Measurements from ENCODE around the gene PEPD. TPM values are rescaled to one million over a fixed set of nuclear protein-coding genes. Genes with fewer than 3 reads are reported as not detected.
"Not testable (repeated sequence)": the region's sequence is repeated elsewhere in the genome, so short reads cannot be mapped to it uniquely, and the experiment has no call there.

Gene PEPD
- total RNA-seq, 1 experiment from 2014 or later: 148 TPM

DNA sequence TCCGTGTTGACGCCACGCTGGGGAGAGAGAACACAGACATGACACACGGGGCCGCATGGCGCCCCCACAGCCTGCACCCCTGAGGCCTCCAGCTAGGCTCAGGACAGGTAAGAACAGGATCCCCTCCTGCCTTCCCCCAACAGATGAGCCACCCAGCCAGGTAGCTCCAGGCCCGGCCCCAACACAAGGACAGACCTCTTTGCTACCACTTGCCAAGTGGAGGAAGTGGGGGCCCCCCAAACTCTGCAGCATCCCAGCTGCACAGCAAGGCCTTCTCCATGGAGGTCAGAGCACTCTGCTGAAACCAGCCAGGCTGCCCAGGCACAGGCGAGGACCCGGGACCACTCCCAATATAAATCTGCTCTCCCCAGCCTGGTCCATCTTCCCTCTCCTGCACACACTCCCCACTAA is 31.5 kb downstream of the PEPD start:
- in situ Hi-C loops (cut with HindIII; ENCODE audit: low pct_unique_long_range_greater_than_20kb, low sequenced_read_pairs): no loop called here
- no peak for DNase-seq (ENCODE audit: low read depth)

DNA sequence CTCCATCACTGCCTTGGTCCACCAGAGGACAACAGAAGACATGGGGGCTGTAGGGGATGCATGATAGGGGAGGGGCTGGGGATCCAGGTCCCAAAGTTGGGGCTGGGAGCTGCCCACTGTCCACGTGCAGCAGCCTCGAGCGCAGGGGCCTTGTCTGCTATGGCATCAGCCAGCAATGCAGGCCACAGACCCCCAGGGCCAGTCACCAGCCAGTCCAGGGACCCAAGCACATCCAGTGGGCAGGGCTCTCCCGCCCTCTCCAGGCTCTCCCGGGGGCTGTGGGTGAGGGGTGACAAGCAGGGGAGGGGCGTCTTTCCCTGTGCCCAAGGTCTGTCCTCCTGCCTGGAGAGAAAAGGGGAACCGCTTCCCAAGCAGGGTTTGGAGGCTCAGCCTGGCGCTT is 32.8 kb downstream of the PEPD start:
- in situ Hi-C loops (cut with HindIII; ENCODE audit: low pct_unique_long_range_greater_than_20kb, low sequenced_read_pairs): no loop called here
- no peak for DNase-seq (ENCODE audit: low read depth)

- DNase-seq (ENCODE audit: low read depth): no peak
- in situ Hi-C loops (cut with HindIII; ENCODE audit: low pct_unique_long_range_greater_than_20kb, low sequenced_read_pairs): no loop called here
These were observed 33.4 kb downstream of the PEPD start for GRCh38 chr19:33487901-33488800.

DNA sequence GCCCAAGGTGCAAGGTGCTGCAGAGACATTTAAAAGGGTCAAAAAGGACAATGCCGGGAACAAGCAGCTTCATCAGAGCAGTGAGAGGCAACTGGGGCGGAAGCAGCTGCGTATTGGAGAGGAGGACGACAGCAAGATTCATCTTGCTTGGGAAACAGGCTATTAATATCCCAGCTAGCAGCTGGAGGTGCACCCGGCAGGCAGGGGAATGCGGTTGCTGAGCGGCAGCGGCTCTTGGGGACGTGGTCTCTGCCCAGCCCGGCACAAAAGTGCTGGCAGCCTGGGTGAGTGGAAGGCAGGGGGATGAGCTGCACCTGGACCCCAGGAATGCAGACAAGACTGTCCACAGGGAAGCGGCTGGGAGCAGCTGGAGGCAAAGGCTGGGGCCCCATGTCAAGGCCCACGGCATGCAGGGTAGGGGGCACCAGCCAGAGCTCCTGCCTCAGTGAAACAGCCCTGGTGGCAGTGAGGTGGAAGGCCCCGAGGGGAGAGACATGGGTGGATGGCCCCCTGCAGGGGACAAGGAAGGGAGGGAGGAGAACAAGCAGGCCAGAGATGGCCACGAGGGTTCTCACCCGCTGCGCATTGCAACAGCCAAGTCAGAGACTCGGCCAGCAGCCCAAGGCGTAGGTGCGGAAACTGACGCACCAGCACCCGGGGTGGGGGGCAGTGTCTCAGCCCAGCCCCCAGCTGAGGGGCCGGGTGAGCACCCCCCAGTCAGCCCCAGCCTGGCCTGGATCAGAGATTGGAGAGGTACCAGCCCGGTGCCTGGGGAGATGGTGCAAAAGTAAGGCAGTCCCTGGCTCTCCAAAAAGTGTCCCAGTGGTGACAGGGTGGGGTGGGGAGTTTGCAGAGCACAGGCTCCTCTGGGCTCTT is 34.4 kb downstream of the PEPD start:
- DNase-seq (ENCODE audit: low read depth): no peak
- in situ Hi-C loops (cut with HindIII; ENCODE audit: low pct_unique_long_range_greater_than_20kb, low sequenced_read_pairs): no loop called here

GRCh38 chr19:33486407-33486806 is 35.2 kb downstream of the PEPD start:
- in situ Hi-C loops (cut with HindIII; ENCODE audit: low pct_unique_long_range_greater_than_20kb, low sequenced_read_pairs): no loop called here
- no peak for DNase-seq (ENCODE audit: low read depth)

- in situ Hi-C loops (cut with HindIII; ENCODE audit: low pct_unique_long_range_greater_than_20kb, low sequenced_read_pairs): no loop called here
- no peak for DNase-seq (ENCODE audit: low read depth)
These were observed 37.3 kb downstream of the PEPD start for GRCh38 chr19:33484226-33484774.

DNA sequence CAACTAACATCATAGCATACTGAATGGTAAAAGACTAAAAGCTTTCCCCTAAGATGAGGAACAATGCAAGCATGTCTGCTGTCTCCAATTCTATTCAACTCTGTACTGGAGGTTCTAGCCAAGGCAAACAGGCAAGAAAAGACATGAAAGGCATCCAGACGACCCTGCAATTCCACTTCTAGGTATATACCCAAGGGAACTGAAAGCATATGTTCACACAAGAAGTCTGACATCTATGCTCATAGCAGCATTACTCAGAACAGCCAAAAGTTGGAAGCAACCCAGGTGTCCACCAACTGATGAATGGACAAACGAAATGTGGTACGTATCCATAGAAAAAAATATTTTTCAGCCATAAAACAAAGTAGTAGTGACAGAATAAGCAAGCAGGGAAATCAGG is 39.1 kb downstream of the PEPD start:
- in situ Hi-C loops (cut with HindIII; ENCODE audit: low pct_unique_long_range_greater_than_20kb, low sequenced_read_pairs): no loop called here
- no peak for DNase-seq (ENCODE audit: low read depth)

GRCh38 chr19:33481863-33482262 is 39.7 kb downstream of the PEPD start:
- no peak for DNase-seq (ENCODE audit: low read depth)
- in situ Hi-C loops (cut with HindIII; ENCODE audit: low pct_unique_long_range_greater_than_20kb, low sequenced_read_pairs): no loop called here

DNA sequence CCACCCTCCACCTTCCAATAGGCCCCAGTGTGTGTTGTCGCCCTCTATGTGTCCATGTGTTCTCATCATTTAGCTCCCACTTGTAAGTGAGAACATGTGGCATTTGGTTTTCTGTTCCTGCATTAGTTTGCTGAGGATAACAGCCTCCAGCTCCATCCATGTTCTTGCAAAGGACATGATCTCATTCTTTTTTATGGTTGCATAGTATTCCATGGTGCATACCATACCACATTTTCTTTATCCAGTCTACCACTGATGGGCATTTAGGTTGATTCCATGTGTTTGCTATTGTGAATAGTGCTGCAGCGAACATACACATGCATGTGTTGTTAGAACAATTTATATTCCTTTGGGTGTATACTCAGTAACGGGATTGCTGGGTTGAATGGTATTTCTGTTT is 42.0 kb downstream of the PEPD start:
- DNase-seq (ENCODE audit: low read depth); in situ Hi-C loops (cut with HindIII; ENCODE audit: low pct_unique_long_range_greater_than_20kb, low sequenced_read_pairs): not testable (repeated sequence)

GRCh38 chr19:33477781-33478180 is 43.8 kb downstream of the PEPD start:
- no peak for DNase-seq (ENCODE audit: low read depth)

GRCh38 chr19:33476151-33476707 is 45.4 kb downstream of the PEPD start:
- no peak for DNase-seq (ENCODE audit: low read depth)
- in situ Hi-C loops (cut with HindIII; ENCODE audit: low pct_unique_long_range_greater_than_20kb, low sequenced_read_pairs): no loop called here

More at GRCh38 chr19:33477781-33478180, 43.8 kb downstream of the PEPD start:
- in situ Hi-C loops (cut with HindIII; ENCODE audit: low pct_unique_long_range_greater_than_20kb, low sequenced_read_pairs): no loop called here

GRCh38 chr19:33473653-33474305 is 47.8 kb downstream of the PEPD start:
- in situ Hi-C loops (cut with HindIII; ENCODE audit: low pct_unique_long_range_greater_than_20kb, low sequenced_read_pairs): no loop called here
- no peak for DNase-seq (ENCODE audit: low read depth)

DNA sequence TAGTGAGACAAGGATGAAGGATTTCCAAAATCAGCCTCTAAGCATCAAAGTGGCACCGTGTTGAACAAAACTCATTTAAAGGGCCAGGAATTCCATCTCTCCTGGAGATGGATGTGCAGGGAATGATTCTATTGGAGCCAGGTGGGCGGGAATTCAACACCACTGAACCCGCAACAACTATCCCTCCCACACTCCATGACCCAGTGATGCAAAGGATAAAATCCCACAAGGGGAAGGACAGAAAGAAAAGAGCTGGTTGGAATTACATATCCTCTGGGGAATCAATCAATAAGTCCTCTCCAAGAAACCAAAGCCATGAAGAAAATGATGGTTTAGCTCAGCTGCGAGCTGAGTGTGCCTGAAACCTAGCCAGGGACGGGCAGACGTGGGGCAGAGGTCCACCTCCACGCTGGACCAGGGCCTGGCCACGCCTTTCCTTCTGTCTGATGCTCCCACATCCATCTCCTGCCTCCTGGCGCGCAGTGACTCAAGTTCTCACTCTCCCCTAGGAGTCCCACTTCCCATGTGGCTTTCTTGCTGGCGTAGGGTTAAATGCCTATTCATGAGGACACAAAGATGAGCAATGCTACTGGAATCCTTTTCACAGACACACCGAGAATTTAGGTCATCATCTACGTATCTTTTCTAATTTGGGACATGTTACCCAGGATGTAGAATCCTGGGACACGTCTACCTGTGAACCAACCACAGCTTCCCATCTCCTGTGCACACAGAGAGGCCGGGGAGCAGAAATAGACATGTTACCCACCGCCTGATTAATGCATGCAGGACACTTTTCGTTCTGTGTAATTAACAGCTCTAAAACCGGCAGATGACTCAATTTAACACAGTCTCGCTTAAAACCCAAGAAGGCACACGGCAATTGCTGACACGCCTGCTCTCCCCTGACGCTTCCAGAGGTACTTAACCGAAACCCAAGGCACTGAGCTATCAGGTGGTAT is 48.6 kb downstream of the PEPD start:
- in situ Hi-C loops (cut with HindIII; ENCODE audit: low pct_unique_long_range_greater_than_20kb, low sequenced_read_pairs): no loop called here
- DNase-seq (ENCODE audit: low read depth): no peak

- DNase-seq (ENCODE audit: low read depth): no peak
- in situ Hi-C loops (cut with HindIII; ENCODE audit: low pct_unique_long_range_greater_than_20kb, low sequenced_read_pairs): no loop called here
These were observed 49.4 kb downstream of the PEPD start for GRCh38 chr19:33472226-33472625.

GRCh38 chr19:33471111-33471996 is 50.2 kb downstream of the PEPD start:
- no peak for DNase-seq (ENCODE audit: low read depth)
- in situ Hi-C loops (cut with HindIII; ENCODE audit: low pct_unique_long_range_greater_than_20kb, low sequenced_read_pairs): no loop called here

DNA sequence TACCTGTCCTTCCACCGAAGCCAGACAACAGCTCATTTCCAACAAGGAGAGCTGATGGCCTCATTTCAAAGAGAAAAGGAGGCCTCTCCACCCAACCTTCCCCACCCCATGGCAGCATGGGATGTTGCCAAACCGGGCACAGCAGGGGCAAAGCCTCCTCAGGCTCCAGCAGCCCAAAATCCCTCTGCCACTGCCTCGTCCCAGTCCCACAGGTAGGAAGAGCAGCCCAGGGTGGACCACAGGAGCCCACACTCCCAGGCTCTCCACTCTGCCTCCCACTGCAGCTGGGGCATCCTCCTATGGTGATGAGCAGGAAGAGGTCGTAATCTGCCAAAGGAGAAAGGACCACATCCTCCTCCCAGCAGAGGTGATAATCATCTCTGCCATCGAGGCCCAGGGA is 50.9 kb downstream of the PEPD start:
- no peak for DNase-seq (ENCODE audit: low read depth)
- in situ Hi-C loops (cut with HindIII; ENCODE audit: low pct_unique_long_range_greater_than_20kb, low sequenced_read_pairs): no loop called here

Data from Caki2 (cell line).